Measurements from ENCODE around the gene FGD6.
"Not testable (repeated sequence)": the region's sequence is repeated elsewhere in the genome, so short reads cannot be mapped to it uniquely, and the experiment has no call there.

The FGD6 gene

GRCh38 chr12:95126076-95126475 lies 91.2 kb downstream of the FGD6 start:
- no peak for DNase-seq (ENCODE audit: low read depth in 2 of 2)

- no peak for DNase-seq (ENCODE audit: low read depth in 2 of 2)
Measured at GRCh38 chr12:95124106-95124505, 93.2 kb downstream of the FGD6 start.

GRCh38 chr12:95118788-95119179 lies 98.5 kb downstream of the FGD6 start:
- DNase-seq (ENCODE audit: low read depth in 2 of 2), result no peak

- DNase-seq (ENCODE audit: low read depth in 2 of 2), result peak; percentile 83 to 86
Measured at GRCh38 chr12:95118138-95118787, 99.0 kb downstream of the FGD6 start.

- peak; percentile 54 for DNase-seq (ENCODE audit: low read depth in 2 of 2)
Measured at GRCh38 chr12:95117178-95117599, 100.1 kb downstream of the FGD6 start.

- DNase-seq (ENCODE audit: low read depth in 2 of 2), result no peak
Measured at GRCh38 chr12:95116773-95117172, 100.5 kb downstream of the FGD6 start.

GRCh38 chr12:95116341-95116740 lies 100.9 kb downstream of the FGD6 start:
- no peak for DNase-seq (ENCODE audit: low read depth in 2 of 2)

GRCh38 chr12:95115641-95116040 lies 101.6 kb downstream of the FGD6 start:
- DNase-seq (ENCODE audit: low read depth in 2 of 2), result no peak

GRCh38 chr12:95114766-95115405 lies 102.4 kb downstream of the FGD6 start:
- DNase-seq (ENCODE audit: low read depth in 2 of 2), result no peak

- no peak for DNase-seq (ENCODE audit: low read depth in 2 of 2)
Measured at GRCh38 chr12:95107362-95107761, 109.9 kb downstream of the FGD6 start.

- no peak for DNase-seq (ENCODE audit: low read depth in 2 of 2)
Measured at GRCh38 chr12:95105540-95105939, 111.7 kb downstream of the FGD6 start.

GRCh38 chr12:95104919-95105452 lies 112.3 kb downstream of the FGD6 start:
- no peak for DNase-seq (ENCODE audit: low read depth in 2 of 2)

GRCh38 chr12:95102916-95103671 lies 114.2 kb downstream of the FGD6 start:
- DNase-seq (ENCODE audit: low read depth in 2 of 2), result no peak

- not testable (repeated sequence) for DNase-seq (ENCODE audit: low read depth in 2 of 2)
Measured at GRCh38 chr12:95101957-95102356, 115.3 kb downstream of the FGD6 start.

- DNase-seq (ENCODE audit: low read depth in 2 of 2), result no peak
Measured at GRCh38 chr12:95100264-95101190, 116.7 kb downstream of the FGD6 start.

- no peak for DNase-seq (ENCODE audit: low read depth in 2 of 2)
Measured at GRCh38 chr12:95099270-95099790, 117.9 kb downstream of the FGD6 start.

GRCh38 chr12:95096852-95097251 lies 120.4 kb downstream of the FGD6 start:
- peak; percentile 65 to 66 for DNase-seq (ENCODE audit: low read depth in 2 of 2)

- no peak for DNase-seq (ENCODE audit: low read depth in 2 of 2)
Measured at GRCh38 chr12:95096378-95096777, 120.9 kb downstream of the FGD6 start.

- not testable (repeated sequence) for DNase-seq (ENCODE audit: low read depth in 2 of 2)
Measured at GRCh38 chr12:95095866-95096265, 121.4 kb downstream of the FGD6 start.

GRCh38 chr12:95089462-95089861 lies 127.8 kb downstream of the FGD6 start:
- no peak for DNase-seq (ENCODE audit: low read depth in 2 of 2)

GRCh38 chr12:95088379-95088778 lies 128.9 kb downstream of the FGD6 start:
- peak in 1 of 2 experiments; percentile 20 for DNase-seq (ENCODE audit: low read depth in 2 of 2)

Measured in fibroblast of skin of left biceps (primary cell).